AG08395 (cell line): ENCODE data around the gene C1orf232.

Source experiments
- DNase-seq: peaks from one replicate; pipeline ENCODE4 v3.0.0; 2012; ENCODE audit warnings: mixed read lengths, low spot score

The C1orf232 gene

GRCh38 chr1:26168410-26169197, at the start of gene C1orf232:
TSS of gene C1orf232 (minus strand) at chr1:26168963. CDS start at chr1:26168499, 464 bp downstream.
- no peak for DNase-seq

DNA sequence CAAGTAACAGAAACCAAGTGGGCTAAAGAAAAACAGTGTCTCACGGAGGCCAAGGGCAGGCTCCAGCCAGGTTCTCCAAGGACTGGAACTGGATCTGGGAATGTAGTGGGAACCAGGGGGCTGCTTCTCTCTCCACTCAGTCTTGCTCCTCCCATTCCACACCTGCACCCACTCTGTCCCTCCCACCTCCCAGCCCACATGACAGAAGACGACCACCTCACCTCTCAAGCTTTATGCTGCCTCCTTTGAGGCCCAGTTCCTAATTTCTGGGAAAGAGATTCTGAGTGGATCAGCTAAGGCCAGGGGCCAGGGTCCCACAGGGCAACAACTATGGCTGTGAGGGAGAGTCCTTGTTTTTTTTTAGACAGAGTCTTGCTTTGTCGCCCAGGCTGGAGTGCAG, 46.5 kb upstream of the C1orf232 start:
- no peak for DNase-seq

GRCh38 chr1:26213335-26213905, 44.7 kb upstream of the C1orf232 start:
- DNase-seq = no peak

DNA sequence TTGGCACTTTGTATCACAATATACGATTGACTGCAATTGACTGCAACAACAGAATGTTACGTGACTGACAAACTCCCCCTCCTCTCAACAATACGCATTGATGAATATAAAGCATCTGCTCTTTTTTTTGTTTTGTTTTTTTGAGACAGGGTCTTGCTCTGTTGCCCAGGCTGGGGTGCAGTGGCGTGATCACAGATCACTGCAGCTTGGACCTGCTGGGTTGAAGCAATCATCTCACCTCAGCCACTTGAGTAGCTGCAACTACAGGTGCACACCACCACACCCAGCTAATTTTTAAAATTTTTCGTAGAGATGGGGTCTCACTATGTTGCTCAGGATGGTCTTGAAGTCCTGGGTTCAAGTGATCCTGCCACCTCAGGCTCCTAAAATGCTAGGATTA, 44.0 kb upstream of the C1orf232 start:
- no peak for DNase-seq

GRCh38 chr1:26210147-26210870, 41.5 kb upstream of the C1orf232 start:
- DNase-seq = no peak

DNA sequence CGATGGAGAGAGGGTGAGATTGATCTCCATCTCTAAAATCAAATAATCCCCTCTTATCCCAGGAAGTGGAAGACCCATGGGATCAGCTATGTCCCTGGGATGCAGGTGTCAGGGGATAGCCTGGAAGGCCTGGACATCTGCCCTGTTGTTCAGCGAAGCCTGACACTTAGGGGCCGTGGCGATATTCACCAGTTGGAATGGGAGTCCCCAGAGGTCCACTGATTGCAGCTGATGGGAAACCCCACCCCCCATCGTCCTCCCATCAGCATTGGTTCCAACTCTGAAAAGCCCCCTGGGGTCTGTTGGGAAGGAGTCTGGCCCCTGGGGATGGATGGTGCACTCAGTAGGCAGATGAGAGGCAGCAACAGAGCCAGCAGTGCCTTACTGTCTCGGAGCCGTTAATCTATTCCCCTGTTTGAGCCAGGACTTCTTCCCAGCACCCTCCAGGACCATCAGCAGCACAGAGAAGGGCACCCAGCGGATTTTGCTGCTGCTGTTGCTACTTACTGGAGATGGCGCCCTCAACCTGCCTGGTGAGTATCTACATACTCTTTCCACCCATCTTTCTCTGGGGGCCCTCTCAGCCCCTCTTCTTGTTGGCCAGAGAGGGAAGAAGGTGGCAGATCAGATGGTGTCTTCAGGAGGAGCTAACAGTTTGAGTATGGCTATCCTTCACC, 35.0 kb upstream of the C1orf232 start:
- DNase-seq = no peak

DNA sequence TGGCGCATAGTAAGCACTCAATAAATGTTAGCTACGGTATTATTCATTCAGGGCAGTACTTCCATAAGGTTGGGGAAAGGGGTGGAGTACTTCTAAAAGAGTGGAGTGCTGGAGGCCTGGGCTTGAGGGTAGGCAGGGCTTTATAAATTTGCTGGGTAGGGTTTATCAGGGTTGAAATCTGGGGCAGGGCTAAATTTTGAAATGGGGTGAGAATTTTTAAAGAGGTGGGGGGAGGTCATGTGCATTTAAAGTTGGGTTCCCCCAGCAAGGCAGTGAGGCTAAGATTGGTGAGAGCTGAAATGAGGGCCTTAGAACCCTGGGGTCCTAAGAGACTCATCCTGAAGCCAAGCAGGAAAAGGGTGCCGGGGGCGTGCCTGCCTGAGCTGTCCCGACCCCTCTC, 31.6 kb upstream of the C1orf232 start:
- DNase-seq = no peak

GRCh38 chr1:26197813-26198212, 29.1 kb upstream of the C1orf232 start:
- no peak for DNase-seq

DNA sequence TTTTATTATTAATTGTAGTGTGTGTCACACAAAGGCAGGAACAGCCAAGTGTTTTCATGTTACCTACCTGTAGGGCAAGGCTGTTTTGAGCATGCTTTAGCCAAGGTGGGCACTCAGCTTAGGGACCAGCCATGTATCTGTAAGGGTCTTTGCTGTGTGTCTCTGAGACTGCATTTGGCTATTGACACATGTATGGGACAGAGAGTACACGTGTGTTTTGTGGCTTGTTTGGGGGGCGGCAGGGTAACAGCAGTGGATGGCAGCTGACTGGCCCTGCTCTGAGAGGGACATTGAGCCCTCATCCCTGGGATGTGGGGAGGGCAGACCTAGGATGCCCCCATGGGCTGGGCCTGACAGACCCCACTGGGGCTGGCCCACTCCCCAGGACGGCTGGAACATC, 28.5 kb upstream of the C1orf232 start:
- DNase-seq = no peak

- no peak for DNase-seq
These were observed 27.0 kb upstream of the C1orf232 start for GRCh38 chr1:26195805-26196204.

DNA sequence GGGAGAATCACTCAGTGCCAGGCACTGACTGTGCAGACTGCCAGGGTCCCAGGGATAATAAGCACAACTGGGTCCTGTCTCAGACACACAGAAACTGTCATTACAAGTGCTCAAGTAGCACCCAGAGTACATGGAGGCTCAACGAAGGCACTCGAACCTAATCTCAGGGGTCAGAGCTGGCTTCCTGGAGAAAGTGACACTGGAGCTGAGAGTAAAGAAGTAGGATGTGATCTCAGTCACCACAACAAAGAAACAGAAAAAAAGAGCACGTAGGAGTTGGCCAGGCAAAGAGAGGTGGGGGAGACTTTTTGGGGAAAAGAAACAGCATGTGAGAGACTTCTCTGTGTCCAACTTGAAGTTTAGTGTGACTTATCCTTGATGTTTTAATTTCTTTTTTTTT, 23.0 kb upstream of the C1orf232 start:
- DNase-seq = no peak

GRCh38 chr1:26190373-26190987, 21.7 kb upstream of the C1orf232 start, which contains the start of gene CATSPER4:
TSS of gene CATSPER4 (plus strand) at chr1:26190602. CDS start at chr1:26190628, 26 bp downstream.
- DNase-seq = peak; percentile 35

DNA sequence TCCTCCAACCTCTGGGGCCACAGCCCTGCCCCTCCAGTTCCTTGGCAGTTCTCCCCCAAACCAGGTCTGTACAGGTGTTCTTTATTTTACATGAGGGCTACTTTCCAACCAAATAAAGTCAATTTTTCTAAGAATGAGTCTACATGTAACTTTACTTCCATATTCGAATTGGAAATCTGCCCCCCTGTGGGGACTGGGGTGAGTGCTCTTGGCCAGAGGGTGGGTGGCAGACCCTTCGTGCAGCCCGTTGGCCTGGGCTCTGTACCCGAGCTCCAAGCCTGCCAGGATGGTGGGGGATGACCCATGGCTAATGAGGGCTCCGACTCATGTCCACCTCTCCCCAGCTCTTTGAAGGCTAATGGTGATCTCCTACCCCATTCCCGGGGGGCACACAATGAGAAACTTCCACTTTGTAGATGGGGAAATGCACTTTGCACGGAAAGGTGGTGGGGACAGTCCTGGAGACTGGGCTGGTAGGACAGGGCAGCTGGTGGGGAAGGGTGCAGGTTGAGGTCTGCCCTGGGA, 21.1 kb upstream of the C1orf232 start:
- no peak for DNase-seq

- no peak for DNase-seq
These were observed 20.6 kb upstream of the C1orf232 start for GRCh38 chr1:26189331-26189730.

DNA sequence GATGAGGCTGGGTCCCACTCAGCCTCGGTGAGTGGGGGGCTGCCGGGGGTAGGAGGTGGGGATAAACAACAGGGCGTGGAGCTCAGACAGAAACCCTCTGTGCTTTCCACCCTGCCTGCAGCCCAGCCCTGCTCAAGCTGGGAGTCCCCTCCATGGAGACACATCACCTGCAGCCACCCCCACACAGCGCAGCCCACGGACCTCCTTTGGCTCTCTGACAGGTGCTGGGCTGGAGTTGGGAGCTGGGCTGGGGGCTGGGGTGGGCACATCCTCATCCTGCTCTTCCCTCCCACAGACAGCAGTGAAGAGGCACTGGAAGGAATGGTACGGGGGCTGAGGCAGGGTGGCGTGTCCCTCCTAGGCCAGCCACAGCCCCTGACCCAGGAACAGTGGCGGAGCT, 19.7 kb upstream of the C1orf232 start:
- no peak for DNase-seq

- no peak for DNase-seq
These were observed 19.1 kb upstream of the C1orf232 start for GRCh38 chr1:26187882-26188281.

- DNase-seq = no peak
These were observed 16.1 kb upstream of the C1orf232 start for GRCh38 chr1:26184883-26185282.

DNA sequence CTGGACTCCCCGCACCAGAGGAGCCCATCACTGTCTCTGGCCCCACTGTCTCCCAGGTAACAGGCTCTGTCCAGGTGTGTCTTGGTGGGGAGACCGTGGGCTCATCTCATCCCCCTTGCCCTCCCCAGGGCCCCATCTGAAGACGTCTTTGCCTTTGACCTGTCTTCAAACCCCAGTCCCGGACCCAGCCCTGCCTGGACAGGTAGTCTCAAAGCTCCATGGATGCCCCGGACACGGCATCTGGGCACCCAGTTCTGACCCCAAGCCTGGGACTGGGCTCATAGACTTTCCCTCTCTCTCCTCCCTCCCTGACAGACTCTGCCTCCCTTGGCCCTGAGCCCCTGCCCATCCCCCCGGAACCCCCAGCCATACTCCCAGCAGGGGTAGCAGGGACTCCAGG, 15.3 kb upstream of the C1orf232 start:
- DNase-seq = no peak

DNA sequence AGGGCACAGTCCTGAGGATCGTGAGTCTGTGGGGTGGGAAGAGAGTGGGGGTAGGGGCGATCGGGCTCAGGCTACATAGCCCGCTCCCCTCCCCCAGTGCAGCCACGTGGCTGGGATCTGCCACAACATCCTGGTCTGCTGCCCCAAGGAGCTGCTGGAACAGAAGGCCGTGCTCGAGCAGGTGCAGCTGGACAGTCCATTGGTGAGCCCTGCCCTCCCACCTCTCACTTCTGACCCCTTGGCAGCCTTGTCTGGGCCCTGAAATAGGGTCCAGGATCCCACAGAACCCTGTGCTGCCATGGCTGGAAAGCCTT, 13.6 kb upstream of the C1orf232 start:
- DNase-seq = no peak

- no peak for DNase-seq
These were observed 13.0 kb upstream of the C1orf232 start for GRCh38 chr1:26181586-26182382.

- DNase-seq = no peak
These were observed 11.3 kb upstream of the C1orf232 start for GRCh38 chr1:26180010-26180506.
